Stimulated activated CD4-positive, alpha-beta T cell treated with anti-CD3 and anti-CD28 coated beads, Interleukin-4, amount 100 ng/mL, for 48 hours (primary cell): ENCODE data around the gene TTYH1.

Experiments
- DNase-seq, 2 donors: peaks; one replicate each; pipeline ENCODE4 v3.0.0-alpha.2; 2020; ENCODE audit warnings: low read depth in 2 of 2

The TTYH1 gene

DNA sequence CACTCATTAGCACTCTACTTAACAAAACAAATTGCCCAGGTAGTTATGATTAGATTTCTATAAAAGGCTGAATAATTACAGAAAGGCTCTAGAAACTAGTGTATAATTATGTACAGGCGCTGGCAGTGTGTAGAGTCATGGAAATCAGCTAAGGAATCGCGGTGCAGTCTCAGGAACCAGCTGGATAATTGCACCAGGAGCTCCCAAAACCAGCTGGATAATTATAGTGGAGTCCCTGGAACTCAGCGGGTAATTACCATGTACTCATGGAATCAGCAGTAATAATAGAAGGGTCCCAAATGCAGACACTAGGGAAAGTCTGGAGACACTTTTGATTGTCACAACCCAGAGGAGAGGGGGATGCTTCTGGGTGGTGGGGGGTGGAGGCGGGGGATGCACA is 23.2 kb upstream of the TTYH1 start:
- DNase-seq, result no peak

DNA sequence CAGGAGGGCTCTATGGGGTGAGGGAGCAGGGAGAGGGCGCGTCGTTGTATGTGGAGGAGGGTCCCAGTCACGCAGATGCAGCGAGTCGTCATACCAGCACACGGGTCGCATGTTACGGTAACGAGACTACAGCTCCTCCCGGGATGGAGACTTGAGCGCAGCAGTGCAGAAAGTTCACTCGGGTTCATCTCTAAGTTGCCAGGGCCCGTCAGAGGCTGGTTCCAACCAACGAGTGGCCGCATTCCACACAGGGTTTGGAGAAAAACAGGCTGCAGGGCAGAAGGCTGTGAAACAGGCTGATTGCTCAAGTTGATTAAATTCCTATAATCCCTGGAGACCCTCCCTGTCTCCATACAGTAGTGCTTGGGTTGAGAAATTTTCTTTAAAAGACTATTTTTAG is 21.9 kb upstream of the TTYH1 start:
- no peak for DNase-seq

DNA sequence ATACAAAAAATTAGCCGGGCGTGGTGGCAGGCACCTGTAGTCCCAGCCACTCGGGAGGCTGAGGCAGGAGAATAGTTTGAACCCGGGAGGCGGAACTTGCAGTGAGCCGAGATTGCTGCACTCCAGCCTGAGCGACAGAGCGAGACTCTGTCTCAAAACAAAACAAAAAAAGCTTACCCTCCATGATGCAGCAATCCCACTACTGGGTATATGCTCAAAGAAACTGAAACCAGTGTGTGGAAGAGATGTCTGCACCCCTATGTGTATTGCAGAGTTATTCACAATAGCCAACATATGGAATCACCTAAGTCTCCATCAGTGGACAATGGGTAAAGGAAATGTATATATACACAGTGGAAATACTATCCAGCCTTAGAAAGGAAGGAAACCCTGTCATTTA is 19.6 kb upstream of the TTYH1 start:
- DNase-seq, result no peak

GRCh38 chr19:54399189-54399588 is 16.1 kb upstream of the TTYH1 start:
- DNase-seq, result no peak

- no peak for DNase-seq
These were observed 14.4 kb upstream of the TTYH1 start for GRCh38 chr19:54400913-54401312.

- no peak for DNase-seq
These were observed 12.2 kb upstream of the TTYH1 start for GRCh38 chr19:54403054-54403453.

DNA sequence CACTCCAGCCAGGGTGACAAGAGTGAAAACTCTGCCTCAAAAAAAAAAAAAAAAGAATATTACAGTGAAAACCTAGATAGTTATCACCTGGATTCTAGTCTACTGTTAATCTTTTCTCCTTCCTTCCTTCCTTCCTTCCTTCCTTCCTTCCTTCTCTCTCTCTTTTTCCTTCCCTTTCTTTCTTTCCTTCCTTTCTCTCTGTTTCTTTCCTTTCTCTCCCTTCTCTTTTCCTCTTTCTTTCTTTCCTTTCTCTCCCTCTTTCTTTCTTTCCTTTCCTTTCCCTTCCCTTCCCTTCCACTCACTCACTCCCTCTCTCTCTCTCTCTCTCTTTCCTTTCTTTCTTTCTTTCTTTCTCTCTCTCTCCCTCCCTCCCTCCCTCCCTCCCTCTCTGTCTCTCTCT is 9.6 kb upstream of the TTYH1 start:
- no peak for DNase-seq

- DNase-seq, result no peak
These were observed 7.5 kb upstream of the TTYH1 start for GRCh38 chr19:54407780-54408179.

GRCh38 chr19:54408456-54409026 is 6.7 kb upstream of the TTYH1 start:
- DNase-seq, result no peak

- DNase-seq, result no peak
These were observed 4.2 kb upstream of the TTYH1 start for GRCh38 chr19:54411033-54411432.

DNA sequence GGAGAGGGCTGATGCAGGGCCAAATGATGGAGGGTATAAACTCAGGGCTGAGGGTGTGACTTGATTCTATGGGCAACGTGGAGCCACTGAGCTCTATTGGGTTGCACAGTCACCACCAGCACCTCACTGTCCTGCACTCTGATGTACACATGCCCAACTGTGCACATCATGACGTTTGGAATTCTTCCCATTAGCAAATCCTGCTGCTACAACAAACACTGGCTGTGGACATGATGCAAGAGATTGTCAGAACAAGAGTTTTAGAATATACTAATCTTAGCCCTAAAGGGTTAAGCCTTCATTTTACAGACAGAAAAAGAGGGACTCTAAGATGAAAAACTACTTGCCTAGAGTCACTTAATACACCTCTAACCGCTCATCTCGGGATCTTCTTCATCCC is 2.4 kb upstream of the TTYH1 start:
- no peak for DNase-seq

DNA sequence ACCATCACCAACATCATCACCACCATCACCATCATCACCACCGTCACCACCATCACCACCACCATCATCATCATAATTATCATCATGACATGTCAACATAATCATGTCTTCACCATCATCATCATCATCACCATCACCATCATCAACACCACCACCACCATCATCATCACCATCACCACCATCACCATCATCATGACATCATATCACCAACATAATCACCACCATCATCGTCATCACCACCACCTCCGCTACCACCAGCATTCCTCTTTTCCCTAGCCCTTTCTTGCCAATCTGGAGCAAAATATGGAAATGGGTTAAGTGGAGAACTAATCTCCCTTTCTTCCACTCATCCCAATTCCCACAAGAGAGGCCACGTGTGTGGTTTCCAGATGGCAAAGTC is 1.1 kb upstream of the TTYH1 start:
- DNase-seq, result no peak

GRCh38 chr19:54415901-54416673 is 823 bp downstream of the TTYH1 start:
- no peak for DNase-seq

- DNase-seq, result no peak
These were observed 1.6 kb downstream of the TTYH1 start for GRCh38 chr19:54416695-54417491.

DNA sequence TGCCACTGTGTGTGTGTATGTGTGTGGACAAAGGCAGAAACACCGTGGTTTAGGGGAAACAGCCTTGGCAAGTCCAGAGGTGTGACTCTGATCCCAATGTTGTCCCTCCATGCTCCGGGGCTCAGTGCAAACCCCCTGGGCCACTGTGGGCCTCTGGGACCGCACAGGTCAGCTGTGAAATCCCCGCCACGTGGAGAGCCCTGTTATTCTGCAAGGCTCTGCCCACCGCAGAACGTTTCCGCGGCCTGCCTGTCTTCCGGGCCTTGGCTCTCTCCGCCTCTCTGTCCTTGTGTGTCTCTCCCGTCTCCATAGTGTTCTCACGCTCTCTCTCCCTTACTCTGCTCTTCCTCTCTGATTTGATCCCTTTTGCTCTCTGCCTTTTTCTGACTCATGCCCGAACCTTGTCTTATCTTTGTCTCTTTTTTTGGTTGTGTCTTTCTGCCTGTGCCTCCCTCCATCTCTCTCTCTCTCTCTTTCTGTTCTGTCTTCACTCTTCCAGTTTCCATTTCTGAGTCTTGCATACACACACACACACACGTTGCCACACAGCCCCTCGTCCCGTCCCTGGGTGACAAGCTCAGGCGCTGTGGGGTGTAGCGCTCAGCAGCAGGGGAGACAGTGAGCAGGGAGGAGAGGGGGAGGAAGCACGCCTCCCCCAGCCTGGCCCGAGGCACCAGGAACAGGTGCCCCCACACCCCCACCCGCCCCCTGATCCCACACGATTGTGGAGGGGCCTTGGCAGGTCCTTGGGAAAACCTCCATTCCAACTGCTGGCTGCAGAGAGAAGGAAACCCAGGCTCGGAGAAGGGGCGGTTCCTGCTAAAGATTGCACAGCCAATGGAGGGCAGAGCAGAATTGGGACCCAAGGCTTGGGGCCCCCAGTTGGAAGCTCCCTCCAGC is 3.0 kb downstream of the TTYH1 start:
- DNase-seq, result no peak

GRCh38 chr19:54418930-54419800 is 3.9 kb downstream of the TTYH1 start:
- no peak for DNase-seq

GRCh38 chr19:54420068-54420382 is 4.8 kb downstream of the TTYH1 start:
- no peak for DNase-seq

DNA sequence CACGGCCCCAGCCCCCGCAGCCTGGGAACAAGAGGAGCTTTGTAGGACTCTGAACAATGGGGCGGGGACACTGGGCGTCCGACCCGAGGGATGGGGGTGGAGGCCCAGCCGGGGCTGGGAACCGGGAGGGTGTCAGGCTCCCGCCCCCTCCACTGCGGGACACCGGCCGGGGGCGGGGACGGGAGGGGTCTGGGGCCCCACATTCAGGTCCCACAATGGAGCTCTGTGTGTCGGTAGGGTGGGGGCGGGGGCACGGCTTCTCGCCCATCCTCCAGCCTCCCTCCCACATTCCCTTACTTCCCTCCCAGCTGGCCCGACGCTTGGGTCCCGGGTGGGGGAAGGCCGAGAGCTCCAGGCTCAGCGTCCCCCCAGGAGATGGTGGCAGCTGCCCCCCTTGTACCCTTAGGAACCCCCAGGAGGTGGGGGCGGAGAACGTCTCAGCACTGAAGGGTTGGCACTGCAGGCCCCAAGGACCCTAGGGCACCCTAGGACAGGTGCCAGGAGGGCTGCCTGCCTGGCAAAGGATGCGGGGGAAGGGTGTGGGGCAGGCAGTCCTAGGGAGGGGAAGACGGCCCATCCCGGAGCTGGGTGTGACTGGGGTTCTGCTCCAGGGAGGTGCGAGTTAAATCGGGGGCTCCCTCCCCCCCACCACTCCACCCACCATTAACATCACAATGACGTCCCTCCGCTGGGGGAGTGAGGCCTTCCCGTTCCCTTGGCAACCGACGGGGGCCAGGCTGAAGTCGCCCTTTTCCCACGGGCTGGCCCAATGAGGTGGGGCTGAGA is 5.3 kb downstream of the TTYH1 start:
- DNase-seq, result no peak

DNA sequence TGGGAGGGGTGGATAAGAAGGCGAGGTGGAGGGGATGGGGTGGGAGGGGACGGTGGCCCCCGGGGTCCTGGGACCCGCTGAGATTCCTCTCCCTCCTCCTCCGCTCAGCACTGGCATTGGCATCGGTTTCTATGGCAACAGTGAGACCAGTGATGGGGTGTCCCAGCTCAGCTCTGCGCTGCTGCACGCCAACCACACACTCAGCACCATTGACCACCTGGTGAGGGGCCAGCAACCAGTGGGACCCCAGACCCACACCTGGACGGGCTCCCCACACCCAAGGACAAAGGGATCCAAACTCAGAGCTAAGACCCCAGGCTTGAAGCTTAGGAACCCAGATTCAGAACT is 5.9 kb downstream of the TTYH1 start:
- DNase-seq, result no peak

- DNase-seq, result no peak
These were observed 6.3 kb downstream of the TTYH1 start for GRCh38 chr19:54421521-54421920.
